DOHH2 (cell line): ENCODE measurements around the gene CERS6.

Experiments used
- CTCF ChIP-seq: fragments of 200-600 bp; sonication (generic); IDR thresholded peaks from one replicate; pipeline ENCODE4 v1.5.1; 2014; ENCODE audit warnings: antibody characterized with exemption, mild to moderate bottlenecking, low read depth, low read length; ENCODE audit not compliant: poor library complexity, severe bottlenecking
- EZH2phosphoT487 ChIP-seq: fragments of 200-600 bp; sonication (generic); IDR thresholded peaks from 2 replicates; pipeline ENCODE4 v1.6.1; 2017; ENCODE audit warnings: borderline replicate concordance, mild to moderate bottlenecking, antibody characterized with exemption, low read length, moderate library complexity, mixed read lengths

- TF ChIP-seq CTCF: no peak
- no peak for TF ChIP-seq EZH2phosphoT487
These were observed 314.7 kb downstream of the CERS6 start for GRCh38 chr2:168770796-168771195.
